Epidermal melanocyte (primary cell): ENCODE data around the gene CACNA2D2.

Source experiments
- DNase-seq: peaks from one replicate; pipeline ENCODE4 v3.0.0; 2011; ENCODE audit warnings: low spot score; ENCODE audit not compliant: insufficient read length

CACNA2D2 gene

DNA sequence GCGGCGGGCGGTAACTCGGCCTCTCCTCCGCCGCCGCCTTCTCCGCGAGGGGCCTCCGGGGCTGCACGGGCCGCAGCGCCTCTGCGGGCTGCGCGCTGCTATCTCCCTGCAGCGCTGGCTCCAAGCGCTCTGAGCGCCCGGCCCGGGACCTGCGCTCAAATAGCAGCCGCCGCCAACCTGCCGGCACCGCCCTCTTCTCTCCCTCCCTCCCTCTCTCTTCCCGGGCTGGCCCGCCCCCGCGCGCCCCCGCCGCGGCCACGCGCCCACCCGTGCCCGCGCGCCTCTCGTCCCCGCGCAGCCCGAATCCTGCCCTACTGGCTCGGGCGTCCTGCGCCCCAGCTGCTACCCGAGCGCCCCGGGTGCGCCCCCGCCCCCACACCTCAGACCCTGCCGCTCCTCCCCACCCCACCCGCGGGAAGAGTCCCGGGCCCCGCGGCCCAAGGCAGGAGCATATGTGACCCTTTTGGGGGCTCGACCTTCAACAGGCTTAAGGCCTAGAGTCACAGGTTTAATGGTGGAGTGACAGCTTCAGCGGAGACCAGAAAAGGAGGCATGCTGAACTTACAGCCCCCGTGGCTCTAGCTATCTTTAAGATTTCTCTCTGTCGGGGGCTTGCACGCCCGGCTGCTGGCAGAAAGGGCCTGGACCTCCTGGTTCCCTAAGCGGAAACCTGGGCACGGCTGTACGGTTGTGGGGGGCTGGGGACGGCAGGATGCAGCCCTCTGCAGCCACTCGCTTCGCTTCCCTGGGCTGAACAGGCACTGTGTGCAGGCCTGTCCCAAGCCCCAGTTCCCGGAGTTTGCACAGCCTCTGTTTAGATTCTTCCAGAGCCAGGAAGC lies at the start of gene CACNA2D2:
CACNA2D2 (minus strand) TSS at position 131 of the 839 bp plus-strand sequence. CDS start 211 bp downstream, outside the sequence.
- DNase-seq: no peak

DNA sequence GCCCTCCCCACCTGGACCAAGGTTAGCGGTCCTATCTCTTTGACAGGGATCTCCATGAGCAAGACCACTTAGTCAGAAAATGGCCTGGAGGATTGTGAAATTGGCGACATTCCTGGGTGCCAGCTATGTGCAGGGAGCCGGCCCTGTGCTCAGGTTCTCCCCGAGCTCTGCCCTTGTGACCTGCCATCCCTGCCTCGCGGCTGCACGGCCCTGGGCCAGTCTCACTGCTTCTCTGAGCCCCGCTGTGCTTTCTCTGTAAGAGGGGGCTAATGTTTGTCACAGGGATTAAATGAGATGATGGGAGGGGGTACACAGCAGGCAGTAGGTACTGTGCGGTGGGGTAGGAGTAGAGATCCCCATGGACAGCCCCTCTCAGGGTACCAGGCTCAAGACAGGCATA lies 49.2 kb upstream of the CACNA2D2 start:
- DNase-seq: no peak

DNA sequence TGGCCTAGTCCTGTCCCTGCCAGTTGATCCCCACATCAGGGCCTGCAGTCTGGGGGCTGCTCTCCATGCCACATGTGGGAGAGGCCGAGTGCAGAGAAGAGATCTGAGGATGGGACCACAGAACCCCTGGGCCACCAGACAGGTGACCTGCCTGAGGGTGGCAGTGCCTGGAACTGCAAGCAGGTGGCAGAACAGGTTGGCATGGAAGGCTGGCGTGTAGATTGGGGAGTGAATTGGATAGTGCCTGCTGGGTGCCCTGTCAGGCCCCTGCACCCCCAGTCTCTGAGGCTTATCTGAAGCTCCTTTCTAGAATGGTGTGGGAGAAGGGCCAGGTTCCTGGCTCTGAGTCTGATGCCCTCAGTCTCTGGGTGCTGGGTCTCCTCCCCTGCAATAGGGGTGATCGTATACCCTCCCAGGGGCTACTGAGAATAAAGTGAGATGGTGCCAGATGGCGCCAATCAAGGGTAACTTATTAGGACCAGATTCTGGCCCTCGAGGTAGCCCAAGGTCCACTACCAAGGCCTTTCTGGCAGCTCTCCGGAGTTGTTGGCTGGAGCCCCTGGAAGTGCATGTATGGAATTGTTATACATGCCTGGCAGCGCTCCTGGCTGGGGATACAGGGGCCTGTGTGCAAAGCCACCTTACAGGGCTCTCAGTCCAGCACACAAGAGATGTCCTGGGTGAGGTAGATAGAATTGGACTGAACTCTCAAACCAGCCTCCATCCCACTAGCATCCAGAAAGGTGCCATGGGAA lies 48.4 kb upstream of the CACNA2D2 start:
- no peak for DNase-seq

DNA sequence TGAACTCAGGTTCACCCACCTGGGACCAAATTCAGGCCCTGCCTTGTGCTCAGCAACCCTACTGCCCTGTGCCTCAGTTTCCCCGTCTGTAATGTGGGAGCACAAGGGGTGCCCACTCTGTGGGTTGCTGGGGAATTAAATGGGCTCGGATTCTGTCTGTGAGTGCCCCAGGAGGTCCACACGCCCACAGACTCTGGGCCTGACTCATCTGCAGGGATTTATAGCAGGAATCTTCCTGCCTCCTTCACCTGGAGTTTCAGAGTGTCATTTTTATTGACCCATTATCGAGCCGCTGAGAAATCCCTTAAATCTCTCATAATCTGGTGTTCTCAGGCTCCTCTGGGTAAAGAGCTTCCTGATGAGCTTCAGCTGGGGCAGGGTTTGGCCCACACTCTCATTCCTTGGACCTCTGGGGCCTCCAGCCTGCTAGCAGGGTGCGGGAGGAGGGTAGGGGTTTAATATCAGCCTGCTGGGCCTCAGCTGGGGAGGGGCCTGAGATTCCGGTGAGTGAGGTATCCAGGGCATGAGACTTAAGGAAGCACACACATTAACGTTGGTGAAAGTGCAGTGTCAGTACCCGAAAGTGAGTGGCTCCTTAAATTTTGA lies 47.7 kb upstream of the CACNA2D2 start:
- no peak for DNase-seq

DNA sequence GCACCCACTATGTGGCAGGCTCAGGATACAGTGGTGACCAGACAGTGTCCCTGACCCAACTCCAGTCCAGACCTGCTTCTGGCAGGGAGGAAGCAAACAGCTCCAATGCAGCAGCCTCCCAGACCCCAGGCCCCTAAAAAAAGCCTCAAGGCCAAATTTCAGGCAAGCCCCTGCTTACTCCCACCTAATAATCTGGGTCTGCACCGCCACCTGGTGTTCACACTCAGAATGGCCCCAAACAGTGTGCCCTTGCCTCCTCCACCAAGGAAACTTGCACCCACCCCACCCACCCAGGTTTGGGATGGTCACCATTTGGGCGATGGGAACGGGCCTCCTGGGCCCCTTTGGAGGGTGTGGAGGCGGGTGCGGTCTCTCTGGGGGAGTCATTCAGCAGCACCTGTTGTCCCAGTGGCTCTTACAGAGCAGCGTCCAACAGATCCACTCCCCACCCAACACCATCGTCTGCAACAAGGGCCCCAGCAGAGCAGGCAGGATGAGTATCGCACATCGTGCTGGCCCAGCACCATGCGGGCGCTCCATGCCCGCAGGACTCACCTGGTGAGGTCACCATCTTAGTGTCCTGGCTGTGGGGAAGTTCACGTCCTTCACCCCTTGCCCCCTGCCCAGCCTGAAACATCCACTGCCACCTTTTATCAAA lies 46.8 kb upstream of the CACNA2D2 start:
- peak; percentile 59 for DNase-seq

DNA sequence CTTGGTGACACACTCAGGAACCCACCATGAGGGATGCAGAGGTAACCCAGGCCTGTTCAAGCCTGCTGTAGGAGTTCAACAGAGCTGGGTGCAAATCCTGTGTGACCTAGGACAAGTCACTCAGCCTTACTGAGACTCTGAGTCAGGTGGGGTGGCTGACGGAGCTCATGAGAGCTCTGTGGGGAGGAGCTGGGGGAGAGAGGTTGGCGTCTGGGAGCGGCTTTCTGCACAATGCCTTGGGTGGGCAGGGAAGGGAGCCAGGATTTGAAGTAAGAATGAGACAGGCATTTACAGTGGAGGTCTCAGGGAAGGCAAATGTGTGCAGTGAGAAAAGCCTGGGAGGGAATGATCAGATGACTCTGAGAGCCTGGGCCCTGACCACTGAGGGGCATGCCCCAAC lies 45.8 kb upstream of the CACNA2D2 start:
- no peak for DNase-seq

DNA sequence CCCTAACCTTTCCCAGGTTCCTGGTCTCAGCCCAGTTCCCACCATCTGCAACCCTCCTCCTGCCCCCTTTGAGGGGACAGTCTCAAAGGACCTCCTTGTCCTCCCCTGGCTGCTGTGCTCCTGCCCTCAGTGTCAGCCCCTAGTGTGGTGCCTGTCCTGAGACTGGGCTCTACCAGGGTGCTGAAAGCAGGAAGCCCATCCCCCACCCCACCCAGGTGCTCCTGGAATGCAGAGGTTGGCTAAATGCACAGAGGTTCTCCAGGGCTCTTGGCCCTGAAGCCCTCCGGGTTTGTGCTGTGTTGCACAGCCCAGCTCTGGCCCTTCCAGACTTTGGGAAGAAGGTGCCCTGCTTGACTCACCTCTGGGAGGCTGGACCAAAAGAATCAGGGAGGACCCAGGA lies 42.3 kb upstream of the CACNA2D2 start:
- DNase-seq: no peak

DNA sequence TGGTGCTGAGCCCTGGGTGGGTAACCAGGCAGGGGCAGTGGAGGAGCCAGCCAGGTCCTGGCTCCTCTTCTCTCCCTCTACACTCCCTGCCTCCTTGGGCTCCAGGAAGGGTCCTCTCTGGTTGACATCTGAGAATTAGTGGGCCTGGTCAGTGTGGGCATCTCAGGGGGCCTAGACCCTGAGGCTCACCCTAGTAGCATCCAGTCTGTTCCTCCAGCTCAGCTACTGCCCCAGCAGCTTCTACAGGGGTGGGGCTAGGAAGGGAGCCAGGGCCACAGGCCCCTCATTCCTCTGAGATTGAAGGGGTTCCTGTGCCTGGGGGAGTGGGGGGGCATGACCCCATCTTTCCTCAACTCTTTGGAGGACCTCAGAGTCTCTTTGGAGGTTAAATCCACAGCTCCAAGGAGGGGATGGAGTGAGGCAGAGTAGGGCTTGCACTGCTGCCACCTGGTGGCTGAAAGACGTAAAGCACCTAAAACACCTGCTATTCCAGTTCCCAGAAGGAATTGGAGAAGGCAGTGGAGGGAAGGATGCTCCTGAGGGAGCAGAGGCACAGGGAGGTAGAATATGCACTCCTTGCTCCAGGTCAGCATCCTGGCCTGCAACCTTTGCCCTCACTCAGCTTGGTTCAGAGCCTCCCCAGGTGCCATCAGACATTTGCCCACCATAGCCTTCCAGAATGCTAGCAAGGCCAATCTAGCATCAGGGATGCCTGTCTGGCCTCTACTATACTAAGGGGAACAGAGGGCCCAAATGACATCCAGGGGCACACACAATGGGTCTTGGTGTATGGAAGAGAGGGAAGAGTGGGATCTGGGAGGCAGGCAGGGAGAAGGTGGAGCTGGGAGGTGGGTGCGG lies 39.0 kb upstream of the CACNA2D2 start:
- peak; percentile 97 for DNase-seq

DNA sequence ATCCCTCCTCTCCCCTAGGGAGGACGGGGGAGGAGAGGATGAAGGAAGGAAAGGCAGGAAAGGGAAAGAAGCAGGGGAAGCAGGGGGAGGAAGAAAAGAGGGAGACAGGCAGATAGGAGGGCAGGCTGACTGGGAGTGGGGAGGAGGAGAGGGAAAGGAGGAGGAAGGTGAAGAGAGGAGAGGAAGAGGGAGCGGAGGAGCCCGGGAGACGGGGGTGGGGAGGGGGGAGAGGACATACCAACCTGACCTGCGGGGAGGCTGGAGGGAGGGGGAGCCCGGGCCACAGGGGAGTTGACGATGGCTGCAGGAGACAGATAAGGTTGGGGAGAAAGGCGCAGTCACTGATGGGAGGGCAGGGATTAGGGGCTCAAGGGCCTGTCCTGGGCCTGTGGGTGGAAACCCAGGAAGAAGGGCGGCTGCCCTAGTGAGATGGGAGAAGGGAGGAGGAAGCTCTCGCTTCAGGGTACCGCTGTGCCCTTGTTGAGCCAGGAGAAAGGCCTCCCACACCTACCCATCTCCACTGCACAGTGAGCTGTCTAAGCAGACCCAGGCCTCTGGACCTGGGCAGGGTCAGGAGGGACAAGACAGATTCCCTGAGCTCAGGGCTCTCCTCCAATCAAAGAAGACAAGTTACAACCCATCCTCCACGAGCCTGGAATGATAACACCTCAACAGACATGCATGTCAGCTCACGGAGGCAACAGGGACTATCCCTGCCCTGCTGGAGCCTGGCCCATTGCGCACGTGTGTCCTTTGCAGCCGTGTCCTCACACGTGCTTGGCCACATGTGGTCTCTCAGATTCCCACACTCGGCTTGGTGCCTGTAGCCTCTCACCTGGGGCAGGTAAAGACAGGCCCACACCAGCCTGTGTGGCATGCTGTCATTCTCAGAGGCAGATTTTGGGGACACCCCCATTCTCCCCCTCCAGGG lies 36.2 kb upstream of the CACNA2D2 start:
- DNase-seq: no peak

DNA sequence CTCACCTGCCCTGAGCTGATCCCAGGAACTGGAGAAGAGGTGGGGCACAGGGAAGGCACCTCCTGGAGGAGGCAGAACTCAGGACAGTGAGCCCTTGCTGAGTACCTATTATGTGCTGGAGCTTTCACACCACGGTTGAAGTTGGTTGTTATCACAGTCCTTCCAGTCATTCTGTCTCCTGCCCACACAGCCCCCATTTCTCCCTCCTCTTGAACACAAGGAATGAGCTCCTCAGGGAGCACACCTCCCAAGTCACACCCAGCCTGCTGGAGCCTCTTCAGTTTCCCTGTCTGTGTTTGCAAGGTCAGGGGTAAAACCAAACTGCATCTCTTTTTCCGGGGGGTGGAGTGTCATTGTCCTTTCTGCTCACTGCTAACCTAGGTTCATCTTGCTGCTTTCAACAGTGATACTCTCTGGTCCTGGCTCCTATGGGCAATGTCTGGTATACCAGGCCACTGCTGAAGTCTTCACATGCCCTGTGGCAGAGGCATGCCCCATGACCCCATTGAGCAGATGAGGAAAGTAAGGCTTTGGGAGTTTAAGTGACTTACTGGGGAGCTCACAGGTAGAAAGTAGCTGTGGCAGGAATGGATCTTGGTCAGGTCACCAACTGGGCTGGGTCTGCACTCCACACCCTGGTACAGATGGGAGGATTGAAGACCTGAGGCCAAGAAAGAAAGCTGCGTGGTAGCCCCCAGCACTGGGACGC lies 34.1 kb upstream of the CACNA2D2 start:
- no peak for DNase-seq

DNA sequence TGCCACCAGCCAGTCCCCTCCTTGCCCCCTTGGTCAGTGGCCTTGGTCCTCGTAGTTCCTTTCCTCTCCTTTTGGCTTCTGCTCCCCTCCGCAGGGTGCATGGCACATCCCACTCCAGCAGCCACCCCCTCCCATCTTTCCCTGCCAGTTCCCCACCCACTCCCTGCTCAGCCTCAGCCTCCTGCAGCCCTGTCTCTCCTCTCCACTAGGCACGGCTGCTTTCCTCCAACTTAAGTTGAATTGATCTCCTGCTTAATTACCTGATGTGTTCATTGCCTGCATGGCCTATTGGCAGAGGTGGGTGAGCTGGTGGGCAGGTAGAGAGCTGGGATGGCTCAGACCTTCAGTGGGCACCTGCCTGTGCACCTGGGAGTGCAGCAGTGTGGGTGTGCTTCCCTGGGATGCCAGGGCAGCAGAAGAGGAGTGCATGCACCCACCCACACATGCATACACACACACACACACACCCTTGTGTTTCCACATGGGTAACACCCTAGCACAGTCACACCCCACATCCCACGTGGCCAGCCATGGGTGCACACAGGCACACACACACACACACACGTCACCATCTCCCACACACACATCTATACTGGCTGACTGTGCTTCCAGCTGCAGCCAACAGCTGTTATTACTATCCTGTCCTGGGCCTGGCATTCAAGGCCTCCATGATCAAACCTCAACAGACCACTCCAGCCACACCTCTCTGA lies 33.2 kb upstream of the CACNA2D2 start:
- DNase-seq: no peak

DNA sequence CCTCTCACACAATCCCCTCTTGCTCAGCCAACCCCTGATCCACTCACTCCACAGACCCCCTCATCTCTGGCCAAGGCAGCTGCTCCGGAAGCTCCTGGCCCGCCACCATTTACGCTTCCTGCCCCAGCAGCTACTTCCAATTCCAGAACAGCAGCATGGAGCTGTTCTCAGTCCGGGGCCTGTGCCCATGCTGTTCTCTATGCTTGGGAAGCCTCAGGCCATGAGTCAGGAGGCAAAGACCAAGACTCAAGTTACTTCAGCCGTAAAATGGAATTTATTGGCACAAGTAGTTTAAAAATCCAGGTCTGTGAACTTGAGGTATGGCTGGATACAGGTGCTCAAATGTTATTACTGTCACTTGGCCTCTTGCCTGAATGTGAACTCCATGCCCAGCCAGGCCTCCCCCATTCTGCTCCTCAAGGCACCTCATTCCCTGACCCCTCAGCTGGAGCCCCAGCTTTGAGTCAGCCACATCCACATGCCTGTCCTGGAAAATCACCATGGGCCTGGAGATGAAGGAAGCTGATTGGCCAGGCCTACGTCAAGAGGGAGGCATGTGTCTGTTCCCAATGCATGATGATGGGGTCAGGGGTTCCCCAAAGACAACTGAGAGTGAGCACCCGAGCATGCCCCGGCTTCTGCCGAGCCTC lies 31.4 kb upstream of the CACNA2D2 start:
- no peak for DNase-seq

DNA sequence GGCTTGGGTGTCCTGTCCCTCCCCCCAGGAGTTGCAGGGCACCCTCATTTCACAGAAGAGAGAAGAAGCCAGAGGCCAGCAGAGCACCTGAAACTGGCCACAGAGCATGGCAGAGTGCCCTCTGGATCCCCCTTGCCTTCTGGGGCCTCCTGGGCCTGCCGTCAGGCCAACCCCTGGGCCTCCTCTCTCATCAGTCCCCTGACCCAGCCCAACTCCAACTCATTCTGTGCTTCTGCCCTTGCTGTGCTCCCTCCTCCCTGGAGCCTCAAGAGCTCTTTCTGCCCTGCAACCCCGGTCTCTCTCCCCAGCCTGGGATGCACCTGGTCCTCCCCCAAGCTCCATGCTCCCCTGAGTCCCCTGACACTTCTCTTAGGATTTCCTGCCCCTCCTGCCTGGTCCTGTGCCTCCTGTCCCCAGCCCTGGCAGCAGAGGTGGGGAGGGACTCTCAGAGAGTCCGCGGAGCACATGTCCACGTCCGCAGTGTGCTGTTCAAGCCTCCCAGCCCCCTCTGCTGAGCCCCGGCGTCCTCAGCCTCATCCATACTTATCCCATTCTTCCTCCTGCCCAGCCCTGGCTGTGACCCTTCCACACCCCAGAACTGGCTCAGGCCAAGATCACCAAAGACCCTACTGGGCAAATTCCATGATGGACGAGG lies 30.5 kb upstream of the CACNA2D2 start:
- DNase-seq: no peak

DNA sequence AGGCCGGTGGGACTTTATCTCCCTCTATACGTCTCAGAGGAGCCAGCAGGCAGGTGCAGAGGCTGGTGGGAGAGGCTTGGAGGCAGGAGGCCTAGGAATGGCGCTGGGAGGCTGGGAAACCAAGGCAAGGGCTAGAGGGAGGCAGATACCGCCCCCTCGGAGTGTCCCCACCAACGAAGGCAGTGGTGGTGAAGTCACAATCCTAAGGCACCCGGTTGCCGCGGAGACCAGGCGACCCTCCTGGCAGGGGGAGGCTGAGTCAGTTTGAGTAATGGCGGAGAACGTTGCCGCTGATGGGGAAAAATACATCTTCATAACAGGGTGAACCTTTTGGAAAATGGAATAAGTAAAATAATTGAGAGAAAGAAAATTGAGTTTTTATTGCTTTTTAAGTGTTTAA lies 29.9 kb upstream of the CACNA2D2 start:
- no peak for DNase-seq

DNA sequence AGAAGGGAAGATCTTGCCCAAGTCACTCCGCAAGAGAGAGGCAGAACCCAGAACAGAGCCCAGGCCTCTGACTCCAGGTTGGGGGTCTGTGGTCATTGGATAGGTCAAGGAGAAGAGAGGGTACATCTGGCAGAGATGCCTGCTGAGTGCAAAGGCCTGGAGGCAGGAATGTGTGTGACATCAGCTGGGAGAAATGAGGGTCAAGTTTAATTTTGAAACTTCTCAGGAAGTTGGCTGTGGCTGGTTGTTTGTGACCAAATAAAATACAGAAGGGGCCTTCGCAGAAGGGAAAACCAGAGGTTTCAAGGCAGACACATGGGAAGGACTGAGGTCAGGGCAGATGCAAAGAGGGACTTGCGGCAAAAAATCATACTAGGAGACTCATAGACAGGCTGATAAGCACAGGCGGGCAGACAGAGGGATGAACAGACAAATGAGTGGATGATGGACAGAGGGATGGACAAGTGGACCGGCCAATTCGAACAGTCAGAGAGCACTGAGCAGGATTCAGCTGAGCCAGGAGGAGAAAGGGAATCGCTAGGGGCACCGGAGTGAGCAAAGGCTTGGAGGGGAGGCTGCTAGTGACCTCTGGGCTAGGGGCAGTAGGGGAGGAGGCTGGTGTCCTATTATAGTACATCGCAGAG lies 28.8 kb upstream of the CACNA2D2 start:
- DNase-seq: no peak

DNA sequence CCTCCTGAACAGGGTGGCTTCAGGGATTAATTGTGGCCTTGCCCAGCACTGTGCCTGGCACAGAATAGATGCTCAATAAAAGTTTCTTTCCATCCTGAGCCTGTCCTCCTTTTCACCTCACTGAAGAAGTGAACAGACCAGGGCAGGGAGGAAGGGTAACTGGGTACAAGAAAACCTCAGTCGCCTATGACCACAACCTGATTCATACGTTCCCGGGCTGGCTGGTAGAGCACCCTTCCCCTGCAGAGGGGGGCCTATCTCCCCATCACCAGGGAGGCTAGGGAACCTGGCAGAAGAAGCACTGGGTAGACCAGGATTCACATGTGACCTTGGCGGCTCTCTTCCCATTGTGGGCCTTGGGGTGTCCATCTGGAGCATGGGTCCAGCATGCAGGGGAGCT lies 27.8 kb upstream of the CACNA2D2 start:
- DNase-seq: no peak
